CD4-positive, alpha-beta T cell (primary cell): ENCODE measurements around the gene IST1. TPM values are rescaled to one million over a fixed set of nuclear protein-coding genes. Genes with fewer than 3 reads are reported as not detected.

ENCODE experiments used
- ATAC-seq: fragments of 200-7000 bp; cut with Tn5 transposase; one replicate; pipeline ENCODE4 v1.10.0; 2022; ENCODE audit warnings: mild to moderate bottlenecking; ENCODE audit not compliant: poor library complexity
- CTCF ChIA-PET: fragments of 350-600 bp; sonication (Branson Sonifier 250); formaldehyde crosslinking; loops from one replicate; lab custom pipeline; 2021; ENCODE audit warnings: antibody characterized with exemption, inconsistent platforms; lab: Charles Lee
- POLR2A ChIA-PET: fragments of 350-600 bp; sonication (Branson Sonifier 250); formaldehyde crosslinking; loops from one replicate; lab custom pipeline; 2021; ENCODE audit warnings: antibody characterized with exemption, inconsistent platforms; lab: Charles Lee
- DNase-seq, 14 experiments: peaks; one replicate each; pipeline ENCODE4 v3.0.0-alpha.2; 2013 to 2020; ENCODE audit warnings: mixed read lengths in 2 of 14
- H3K27ac ChIP-seq, 2 donors: one replicate each; pipeline versions ENCODE4 v1.5.1 to v1.7.0; 2013; ENCODE audit warnings: low read length in 2 of 2, low read depth in 1 of 2, mild to moderate bottlenecking in 1 of 2
- H3K27me3 ChIP-seq, 2 experiments: 1 replicate in 1 of 2; 2 replicates in 1 of 2; pipeline versions ENCODE4 v1.6.1 to v1.7.0; 2013; ENCODE audit warnings: low read length in 2 of 2, control low read depth in 1 of 2, mild to moderate bottlenecking in 1 of 2, moderate library complexity in 1 of 2; ENCODE audit not compliant: insufficient read depth in 2 of 2, control insufficient read depth in 1 of 2
- H3K36me3 ChIP-seq: one replicate; pipeline ENCODE4 v1.6.1; 2013; ENCODE audit warnings: low read length, control low read depth; ENCODE audit not compliant: insufficient read depth
- H3K4me1 ChIP-seq: one replicate; pipeline ENCODE4 v1.6.1; 2013; ENCODE audit warnings: low read length, control low read depth; ENCODE audit not compliant: insufficient read depth
- H3K4me3 ChIP-seq: one replicate; pipeline ENCODE4 v1.5.1; 2013; ENCODE audit warnings: mild to moderate bottlenecking, low read length, moderate library complexity
- H3K9me3 ChIP-seq, 2 experiments: 1 replicate in 1 of 2; 2 replicates in 1 of 2; pipeline versions ENCODE4 v1.6.1 to v1.7.0; 2013; ENCODE audit warnings: low read length in 2 of 2, mild to moderate bottlenecking in 2 of 2, control low read depth in 1 of 2, moderate library complexity in 1 of 2; ENCODE audit not compliant: control insufficient read depth in 1 of 2, insufficient read depth in 1 of 2
- H3K27ac Mint-ChIP-seq: one replicate; pipeline ENCODE4 v1.8.0; 2020; ENCODE audit warnings: mixed read lengths
- H3K27me3 Mint-ChIP-seq: one replicate; pipeline ENCODE4 v1.8.0; 2021; ENCODE audit warnings: mixed read lengths
- H3K36me3 Mint-ChIP-seq: one replicate; pipeline ENCODE4 v1.8.0; 2021; ENCODE audit warnings: low read depth, mixed read lengths
- H3K4me1 Mint-ChIP-seq: one replicate; pipeline ENCODE4 v1.8.0; 2021; ENCODE audit warnings: low read depth, mixed read lengths
- H3K4me3 Mint-ChIP-seq: one replicate; pipeline ENCODE4 v1.8.0; 2020; ENCODE audit warnings: mild to moderate bottlenecking, mixed read lengths
- H3K9me3 Mint-ChIP-seq: one replicate; pipeline ENCODE4 v1.8.0; 2020; ENCODE audit warnings: mixed read lengths
- CTCF ChIP-seq: fragments of 200-600 bp; IDR thresholded peaks from one replicate; pipeline ENCODE4 v1.8.0; 2022; ENCODE audit warnings: antibody characterized with exemption, mild to moderate bottlenecking
- intact Hi-C, 2 experiments: fragments of 100-400 bp; cut with DNase I in 1 of 2; cut with micrococcal nuclease in 1 of 2; formaldehyde crosslinking; loops; one replicate each; pipeline versions ENCODE4 v1.15.1 to v1.9.0; 2023 to 2025; cut with DNase I, micrococcal nuclease
- total RNA-seq, 174 experiments: library from RNA in 2 of 174; stranded (reverse) in 2 of 174; gene quantifications; one replicate each; pipeline ENCODE4 v1.2.3 and lab custom pipeline; 2021 to 2026

The IST1 gene
- total RNA-seq, 2 experiments from 2014 or later, result 411 to 412 TPM

- H3K9me3 ChIP-seq, result no peaks in the 10 kb centered on the region
- POLR2A ChIA-PET, result interaction anchor here (1.2 kb wide), 1 partner anchor 120 kb away, joined by 4 read pairs; the partner anchor contains the start of gene AP1G1
- H3K27me3 ChIP-seq, result no peaks in the 10 kb centered on the region
- no peaks in the 10 kb centered on the region for H3K9me3 Mint-ChIP-seq
- H3K4me3 Mint-ChIP-seq, result no peak overlapping the region
- no peak overlapping the region for H3K4me3 ChIP-seq
- no peak overlapping the region for H3K27ac ChIP-seq
- ATAC-seq (no peak), DNase-seq (no peak)
- peaks cover 77% of the 10 kb centered on the region for H3K36me3 ChIP-seq
- CTCF ChIA-PET, result interaction anchor here (0.9 kb wide), 1 partner anchor 47 kb away, joined by 3 read pairs; no protein-coding TSS in a partner anchor
- intact Hi-C loops, result no loop called here
- peak overlapping the region; percentile 17 for H3K27ac Mint-ChIP-seq
- peaks cover 20% of the 10 kb centered on the region for H3K4me1 Mint-ChIP-seq
- TF ChIP-seq CTCF, result no peak
- H3K27me3 Mint-ChIP-seq, result no peaks in the 10 kb centered on the region
- H3K36me3 Mint-ChIP-seq, result peaks cover 74% of the 10 kb centered on the region
- H3K4me1 ChIP-seq, result peaks cover 3% of the 10 kb centered on the region
Observed at GRCh38 chr16:71929048-71929447, 33.7 kb downstream of the IST1 start.

- Mint-ChIP-seq H3K36me3 (peaks cover 63% of the 10 kb centered on the region), H3K27me3 (no peaks in the 10 kb centered on the region), H3K9me3 (no peaks in the 10 kb centered on the region), H3K27ac (peak overlapping the region; percentile 56), H3K4me3 (no peak overlapping the region), H3K4me1 (peaks cover 20% of the 10 kb centered on the region)
- H3K4me3 ChIP-seq, result no peak overlapping the region
- peaks cover 73% of the 10 kb centered on the region for H3K36me3 ChIP-seq
- peaks cover 3% of the 10 kb centered on the region for H3K4me1 ChIP-seq
- H3K27ac ChIP-seq, result no peak overlapping the region
- CTCF ChIA-PET, result no interaction called here
- H3K27me3 ChIP-seq, result no peaks in the 10 kb centered on the region
- POLR2A ChIA-PET, result no interaction called here
- no peaks in the 10 kb centered on the region for H3K9me3 ChIP-seq
- intact Hi-C loops, result no loop called here
- no peak for DNase-seq
- TF ChIP-seq CTCF, result no peak
- no peak for ATAC-seq
Observed at GRCh38 chr16:71930013-71930563, 34.8 kb downstream of the IST1 start.

GRCh38 chr16:71931001-71931400 is 35.7 kb downstream of the IST1 start:
- CTCF ChIA-PET, result interaction anchor here (1.0 kb wide), 1 partner anchor 34 kb away, joined by 3 read pairs; no protein-coding TSS in a partner anchor
- H3K36me3 Mint-ChIP-seq, result peaks cover 55% of the 10 kb centered on the region
- no peak overlapping the region for H3K27ac ChIP-seq
- peaks cover 64% of the 10 kb centered on the region for H3K36me3 ChIP-seq
- no peak for DNase-seq
- peaks cover 20% of the 10 kb centered on the region for H3K4me1 Mint-ChIP-seq
- peak overlapping the region; percentile 63 for H3K27ac Mint-ChIP-seq
- H3K4me3 Mint-ChIP-seq, result no peak overlapping the region
- no peak for TF ChIP-seq CTCF
- H3K27me3 Mint-ChIP-seq, result no peaks in the 10 kb centered on the region
- ATAC-seq, result no peak
- no peaks in the 10 kb centered on the region for H3K9me3 Mint-ChIP-seq
- H3K9me3 ChIP-seq, result no peaks in the 10 kb centered on the region
- POLR2A ChIA-PET, result no interaction called here
- H3K27me3 ChIP-seq, result no peaks in the 10 kb centered on the region
- intact Hi-C loops, result no loop called here
- H3K4me3 ChIP-seq, result no peak overlapping the region
- H3K4me1 ChIP-seq, result peaks cover 3% of the 10 kb centered on the region
